PFSK-1 (cell line): ENCODE data around the gene OR6V1.

Source experiments
- FOXP2 ChIP-seq: optimal IDR thresholded peaks from 2 replicates; pipeline ENCODE3; 2011; ENCODE audit warnings: borderline replicate concordance, control low read depth, inconsistent platforms; ENCODE audit not compliant: insufficient read depth; ENCODE audit errors: extremely low read length, extremely low read depth
- POLR2AphosphoS5 ChIP-seq: IDR thresholded peaks from 2 replicates; pipeline ENCODE4 v1.6.1; 2012; ENCODE audit warnings: low read depth, mild to moderate bottlenecking, control low read depth, low read length, moderate library complexity
- SIN3A ChIP-seq: IDR thresholded peaks from 2 replicates; pipeline ENCODE4 v1.6.1; 2012; ENCODE audit warnings: mild to moderate bottlenecking, low read length, moderate library complexity, borderline replicate concordance; ENCODE audit not compliant: insufficient read depth
- TAF1 ChIP-seq: IDR thresholded peaks from 2 replicates; pipeline ENCODE4 v1.6.1; 2012; ENCODE audit warnings: low read length, control low read depth, borderline replicate concordance; ENCODE audit not compliant: insufficient read depth
- TF ChIP-seq, protein P1 (sequence below), 2 experiments: IDR thresholded peaks; 2 replicates each; pipeline versions ENCODE4 v1.6.1 to v1.8.0; 2011 to 2012; ENCODE audit warnings: low read depth in 2 of 2, low read length in 2 of 2, control low read depth in 1 of 2, inconsistent platforms in 1 of 2, mild to moderate bottlenecking in 1 of 2, moderate library complexity in 1 of 2; ENCODE audit not compliant: insufficient read depth in 1 of 2

Gene OR6V1

DNA sequence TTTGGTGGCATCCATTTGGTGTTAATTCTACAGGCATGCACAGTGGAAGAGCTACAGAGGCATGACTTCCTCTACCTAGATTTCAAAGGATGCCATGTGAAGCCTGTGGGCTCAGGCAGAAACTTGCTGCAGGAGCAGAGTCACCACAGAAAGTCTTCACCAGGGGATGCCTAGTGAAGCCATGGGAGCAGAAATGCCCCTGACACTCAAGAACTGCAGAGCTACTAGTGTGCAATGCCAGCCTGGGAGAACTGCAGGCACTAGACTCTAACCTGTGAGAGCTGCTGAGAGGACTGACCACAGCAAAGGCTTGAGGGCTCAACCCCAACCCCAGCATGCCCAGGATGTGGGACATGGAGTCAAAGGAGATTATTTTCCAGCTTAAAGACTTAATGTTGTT is 29.1 kb upstream of the OR6V1 start:
- TF ChIP-seq POLR2AphosphoS5, result no peak
- TF ChIP-seq SIN3A, result no peak
- no peak for TF ChIP-seq TAF1
- TF ChIP-seq, protein P1, sequence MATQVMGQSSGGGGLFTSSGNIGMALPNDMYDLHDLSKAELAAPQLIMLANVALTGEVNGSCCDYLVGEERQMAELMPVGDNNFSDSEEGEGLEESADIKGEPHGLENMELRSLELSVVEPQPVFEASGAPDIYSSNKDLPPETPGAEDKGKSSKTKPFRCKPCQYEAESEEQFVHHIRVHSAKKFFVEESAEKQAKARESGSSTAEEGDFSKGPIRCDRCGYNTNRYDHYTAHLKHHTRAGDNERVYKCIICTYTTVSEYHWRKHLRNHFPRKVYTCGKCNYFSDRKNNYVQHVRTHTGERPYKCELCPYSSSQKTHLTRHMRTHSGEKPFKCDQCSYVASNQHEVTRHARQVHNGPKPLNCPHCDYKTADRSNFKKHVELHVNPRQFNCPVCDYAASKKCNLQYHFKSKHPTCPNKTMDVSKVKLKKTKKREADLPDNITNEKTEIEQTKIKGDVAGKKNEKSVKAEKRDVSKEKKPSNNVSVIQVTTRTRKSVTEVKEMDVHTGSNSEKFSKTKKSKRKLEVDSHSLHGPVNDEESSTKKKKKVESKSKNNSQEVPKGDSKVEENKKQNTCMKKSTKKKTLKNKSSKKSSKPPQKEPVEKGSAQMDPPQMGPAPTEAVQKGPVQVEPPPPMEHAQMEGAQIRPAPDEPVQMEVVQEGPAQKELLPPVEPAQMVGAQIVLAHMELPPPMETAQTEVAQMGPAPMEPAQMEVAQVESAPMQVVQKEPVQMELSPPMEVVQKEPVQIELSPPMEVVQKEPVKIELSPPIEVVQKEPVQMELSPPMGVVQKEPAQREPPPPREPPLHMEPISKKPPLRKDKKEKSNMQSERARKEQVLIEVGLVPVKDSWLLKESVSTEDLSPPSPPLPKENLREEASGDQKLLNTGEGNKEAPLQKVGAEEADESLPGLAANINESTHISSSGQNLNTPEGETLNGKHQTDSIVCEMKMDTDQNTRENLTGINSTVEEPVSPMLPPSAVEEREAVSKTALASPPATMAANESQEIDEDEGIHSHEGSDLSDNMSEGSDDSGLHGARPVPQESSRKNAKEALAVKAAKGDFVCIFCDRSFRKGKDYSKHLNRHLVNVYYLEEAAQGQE (IDR thresholded peaks at IDR 0.05; ENCODE audit: insufficient read depth in 1 of 2, low read depth in 2 of 2, low read length in 2 of 2), result no peak
- TF ChIP-seq FOXP2, result no peak

DNA sequence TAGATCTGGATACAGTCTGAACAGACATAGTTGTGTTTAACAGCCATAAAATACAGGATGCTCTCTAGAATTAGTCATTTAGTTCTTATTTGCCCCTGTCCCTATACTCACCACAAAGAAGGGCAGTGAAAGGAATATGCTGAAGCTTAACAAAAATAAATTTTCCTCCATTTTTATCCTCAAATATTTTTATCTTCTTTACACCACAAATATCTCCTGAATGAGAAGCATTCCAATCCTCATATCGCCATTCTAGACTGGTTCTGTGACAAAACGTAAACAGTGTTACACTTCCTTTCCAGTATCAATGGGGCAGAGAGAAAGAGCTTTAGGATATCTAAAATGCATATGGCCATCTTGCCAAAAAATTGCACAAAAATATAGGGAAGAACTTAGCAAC is 26.8 kb upstream of the OR6V1 start:
- TF ChIP-seq SIN3A, result no peak
- TF ChIP-seq POLR2AphosphoS5, result no peak
- TF ChIP-seq, protein P1 (IDR thresholded peaks at IDR 0.05; ENCODE audit: insufficient read depth in 1 of 2, low read depth in 2 of 2, low read length in 2 of 2), result no peak
- no peak for TF ChIP-seq TAF1
- TF ChIP-seq FOXP2, result no peak

DNA sequence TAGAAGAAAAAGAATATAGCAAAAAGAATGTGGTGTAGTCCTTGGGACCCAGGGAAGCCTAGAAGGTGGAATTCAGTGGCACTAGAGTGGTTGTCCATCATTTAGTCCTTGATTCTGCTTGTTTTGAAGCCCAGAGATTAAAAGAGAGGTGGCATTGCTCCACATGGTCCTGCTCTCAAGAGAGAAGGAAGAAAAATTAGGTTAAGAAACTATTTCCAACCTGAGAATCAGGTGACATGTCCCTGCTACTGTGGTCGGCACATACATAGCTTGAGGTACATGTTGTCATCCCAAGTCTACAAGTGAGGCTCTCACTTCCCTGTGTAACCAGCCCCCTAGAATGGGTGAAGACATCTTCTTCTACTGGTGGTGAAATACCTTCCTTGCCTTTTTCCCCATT is 25.1 kb upstream of the OR6V1 start, which contains the start of gene OR9A2:
Gene OR9A2 (minus strand): TSS at position 101 of the 400 bp plus-strand sequence. CDS start 0 bp downstream, at position 101.
- TF ChIP-seq SIN3A, result no peak
- no peak for TF ChIP-seq TAF1
- no peak for TF ChIP-seq FOXP2
- TF ChIP-seq POLR2AphosphoS5, result no peak
- TF ChIP-seq, protein P1 (IDR thresholded peaks at IDR 0.05; ENCODE audit: insufficient read depth in 1 of 2, low read depth in 2 of 2, low read length in 2 of 2), result no peak

DNA sequence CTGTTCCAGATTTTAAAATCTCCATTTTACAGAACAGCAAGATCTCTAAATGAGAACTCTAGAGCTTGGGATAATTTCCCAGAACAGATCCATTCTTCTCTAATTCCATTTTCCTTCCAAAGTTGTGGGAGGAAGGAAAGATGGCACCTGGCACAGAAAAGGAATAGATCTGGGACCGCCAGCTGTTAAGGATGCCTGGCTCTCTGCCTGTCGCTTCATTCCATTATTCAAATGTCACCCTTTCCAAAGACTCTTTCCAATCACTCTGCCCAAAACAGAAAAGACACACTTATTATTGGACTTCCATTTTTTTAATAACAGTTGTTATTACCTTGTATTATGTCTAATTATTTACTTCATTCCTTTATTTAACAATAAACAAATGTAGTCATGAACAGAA is 24.5 kb upstream of the OR6V1 start:
- TF ChIP-seq SIN3A (no peak), FOXP2 (no peak), POLR2AphosphoS5 (no peak), TAF1 (no peak)
- TF ChIP-seq, protein P1 (IDR thresholded peaks at IDR 0.05; ENCODE audit: insufficient read depth in 1 of 2, low read depth in 2 of 2, low read length in 2 of 2), result no peak

DNA sequence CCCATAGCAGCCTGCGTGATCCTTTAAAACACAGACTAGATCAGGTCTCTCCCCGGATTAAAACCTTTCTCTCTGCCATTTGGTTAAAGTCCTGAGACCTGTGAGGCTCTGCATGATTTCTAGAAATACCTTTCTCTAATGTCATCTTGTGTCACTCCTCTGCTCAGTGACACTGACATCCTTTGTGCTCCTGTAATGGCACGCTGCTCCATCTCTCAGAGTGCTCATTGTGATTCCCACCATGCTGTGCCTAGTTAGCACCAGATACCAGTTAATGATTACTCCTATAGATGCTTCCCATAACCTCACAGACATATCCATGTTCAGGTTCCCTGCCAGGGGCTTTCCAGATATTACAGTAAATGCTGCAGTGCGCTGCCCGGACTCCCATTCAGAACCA is 13.5 kb upstream of the OR6V1 start:
- TF ChIP-seq TAF1 (no peak), FOXP2 (no peak), POLR2AphosphoS5 (no peak), SIN3A (no peak)
- TF ChIP-seq, protein P1 (IDR thresholded peaks at IDR 0.05; ENCODE audit: insufficient read depth in 1 of 2, low read depth in 2 of 2, low read length in 2 of 2), result no peak
